ENCODE results near the gene MUC5AC. TPM values are rescaled to one million over a fixed set of nuclear protein-coding genes. Genes with fewer than 3 reads are reported as not detected.

The MUC5AC gene
- polyA plus RNA-seq, 1 donor from 2014 or later: not detected

DNA sequence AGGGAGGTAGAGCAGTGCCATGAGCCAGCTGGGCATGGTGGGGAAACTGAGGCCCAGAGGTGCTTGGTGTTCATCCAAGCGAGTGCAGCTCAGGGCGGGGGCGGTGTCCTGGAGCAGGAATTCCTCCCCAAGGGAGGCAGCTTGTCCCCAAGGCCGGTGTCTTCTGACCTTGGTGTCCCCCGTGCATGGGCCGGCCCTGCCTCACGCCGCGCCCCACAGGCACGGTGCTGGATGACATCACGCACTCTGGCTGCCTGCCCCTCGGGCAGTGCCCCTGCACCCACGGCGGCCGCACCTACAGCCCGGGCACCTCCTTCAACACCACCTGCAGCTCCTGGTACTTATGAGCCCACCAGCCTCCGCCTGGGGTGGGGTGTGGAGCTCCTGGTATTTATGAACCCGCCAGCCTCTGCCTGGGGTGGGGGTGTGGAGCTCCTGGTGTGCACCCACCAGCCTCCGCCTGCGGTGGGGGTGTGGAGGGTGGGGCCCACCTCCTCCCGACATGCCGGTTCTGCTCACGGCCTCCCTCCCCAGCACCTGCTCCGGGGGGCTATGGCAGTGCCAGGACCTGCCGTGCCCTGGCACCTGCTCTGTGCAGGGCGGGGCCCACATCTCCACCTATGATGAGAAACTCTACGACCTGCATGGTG, 71.8 kb downstream of the MUC5AC start:
- Mint-ChIP-seq H3K27me3 (no peaks in the 10 kb centered on the region), H3K4me1 (peaks cover 0 to 1% (median 0%) of the 10 kb centered on the region in 3 donors), H3K4me3 (no peak overlapping the region), H3K9me3 (no peaks in the 10 kb centered on the region), H3K27ac (no peak overlapping the region), H3K36me3 (no peaks in the 10 kb centered on the region)

DNA sequence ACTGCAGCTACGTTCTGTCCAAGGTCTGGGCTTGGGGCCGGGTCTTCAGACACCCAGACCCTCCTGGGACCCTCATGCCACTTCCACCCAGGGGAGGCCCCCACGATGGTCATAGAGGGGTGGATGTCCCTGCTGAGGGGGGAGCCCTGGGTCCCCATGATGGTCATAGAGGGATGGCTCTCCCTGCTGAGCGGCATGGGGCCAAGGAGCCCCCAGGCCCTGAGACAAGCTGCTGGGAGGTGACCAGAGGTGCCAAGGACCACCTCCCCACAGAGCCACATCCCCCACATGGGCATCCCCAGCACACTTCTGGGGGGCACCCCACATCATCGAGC, 72.3 kb downstream of the MUC5AC start:
- no peaks in the 10 kb centered on the region for H3K36me3 Mint-ChIP-seq
- H3K27me3 Mint-ChIP-seq: no peaks in the 10 kb centered on the region
- H3K4me3 Mint-ChIP-seq: no peak overlapping the region
- peaks cover 0 to 1% (median 0%) of the 10 kb centered on the region in 3 donors for H3K4me1 Mint-ChIP-seq
- H3K9me3 Mint-ChIP-seq: no peaks in the 10 kb centered on the region
- no peak overlapping the region for H3K27ac Mint-ChIP-seq

DNA sequence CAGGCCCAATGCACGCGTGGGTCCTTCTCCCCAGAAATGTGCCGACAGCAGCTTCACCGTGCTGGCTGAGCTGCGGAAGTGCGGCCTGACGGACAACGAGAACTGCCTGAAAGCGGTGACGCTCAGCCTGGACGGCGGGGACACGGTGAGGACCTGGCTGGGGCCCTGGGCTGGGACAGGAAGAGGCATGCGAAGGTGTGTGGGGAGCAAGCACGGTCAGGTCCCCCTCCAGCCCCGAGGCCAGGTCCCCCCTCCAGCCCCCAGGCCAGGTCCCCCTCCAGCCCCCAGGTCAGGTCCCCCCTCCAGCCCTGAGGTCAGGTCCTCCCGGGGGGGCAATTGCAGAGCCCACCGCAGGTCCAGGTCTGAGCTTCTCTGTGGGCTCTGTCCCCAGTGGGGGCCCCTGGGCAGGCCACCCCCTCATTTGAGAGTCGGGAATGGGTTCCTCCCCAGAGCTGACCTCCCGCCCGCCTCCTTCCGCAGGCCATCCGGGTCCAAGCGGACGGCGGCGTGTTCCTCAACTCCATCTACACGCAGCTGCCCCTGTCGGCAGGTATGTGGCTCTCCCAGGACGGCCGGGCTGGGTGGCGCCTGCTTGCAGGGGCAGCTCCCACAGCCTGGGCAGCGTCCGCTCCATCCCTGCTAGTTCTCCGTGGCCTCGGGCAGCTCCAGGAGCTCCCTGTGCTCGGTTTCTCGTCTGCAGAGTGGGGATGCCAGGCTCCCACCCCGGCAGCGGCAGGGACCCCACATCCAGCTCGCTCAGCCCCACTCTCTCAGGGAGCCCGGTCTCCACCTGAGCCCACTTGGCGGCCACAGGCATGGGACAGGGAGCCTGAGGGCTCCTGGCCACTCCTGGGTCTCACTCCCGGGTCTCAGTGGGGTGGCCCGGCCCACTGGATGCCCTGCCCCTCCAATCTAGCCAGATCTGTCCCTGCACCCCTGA, 73.0 kb downstream of the MUC5AC start:
- Mint-ChIP-seq H3K4me1 (peaks cover 0 to 1% (median 0%) of the 10 kb centered on the region in 3 donors), H3K9me3 (no peaks in the 10 kb centered on the region), H3K4me3 (no peak overlapping the region), H3K36me3 (no peaks in the 10 kb centered on the region), H3K27ac (no peak overlapping the region), H3K27me3 (no peaks in the 10 kb centered on the region)

DNA sequence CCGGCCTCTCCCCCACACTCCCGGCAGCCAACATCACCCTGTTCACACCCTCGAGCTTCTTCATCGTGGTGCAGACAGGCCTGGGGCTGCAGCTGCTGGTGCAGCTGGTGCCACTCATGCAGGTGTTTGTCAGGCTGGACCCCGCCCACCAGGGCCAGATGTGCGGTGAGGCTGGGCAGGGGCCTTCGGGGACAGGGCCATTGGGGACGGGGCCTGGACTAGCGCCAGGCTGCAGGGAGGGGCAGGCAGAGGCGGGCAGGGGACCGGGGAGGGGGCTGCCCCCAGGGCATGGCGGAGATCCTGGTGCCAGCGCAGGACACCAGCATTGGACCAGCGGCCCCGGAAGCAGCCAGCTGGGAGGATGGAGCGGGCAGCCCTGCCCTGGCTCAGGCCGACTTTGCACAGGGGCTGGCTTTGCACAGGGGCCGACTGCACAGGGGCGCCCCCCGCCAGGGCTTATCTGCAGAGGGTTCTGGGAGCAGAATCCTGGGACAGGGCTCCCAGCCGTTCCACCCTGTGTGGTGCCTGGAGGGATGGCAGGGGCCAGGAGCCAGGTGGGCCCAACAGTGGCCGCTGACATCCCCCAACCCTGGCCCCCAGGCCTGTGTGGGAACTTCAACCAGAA, 73.8 kb downstream of the MUC5AC start:
- H3K9me3 Mint-ChIP-seq: no peaks in the 10 kb centered on the region

DNA sequence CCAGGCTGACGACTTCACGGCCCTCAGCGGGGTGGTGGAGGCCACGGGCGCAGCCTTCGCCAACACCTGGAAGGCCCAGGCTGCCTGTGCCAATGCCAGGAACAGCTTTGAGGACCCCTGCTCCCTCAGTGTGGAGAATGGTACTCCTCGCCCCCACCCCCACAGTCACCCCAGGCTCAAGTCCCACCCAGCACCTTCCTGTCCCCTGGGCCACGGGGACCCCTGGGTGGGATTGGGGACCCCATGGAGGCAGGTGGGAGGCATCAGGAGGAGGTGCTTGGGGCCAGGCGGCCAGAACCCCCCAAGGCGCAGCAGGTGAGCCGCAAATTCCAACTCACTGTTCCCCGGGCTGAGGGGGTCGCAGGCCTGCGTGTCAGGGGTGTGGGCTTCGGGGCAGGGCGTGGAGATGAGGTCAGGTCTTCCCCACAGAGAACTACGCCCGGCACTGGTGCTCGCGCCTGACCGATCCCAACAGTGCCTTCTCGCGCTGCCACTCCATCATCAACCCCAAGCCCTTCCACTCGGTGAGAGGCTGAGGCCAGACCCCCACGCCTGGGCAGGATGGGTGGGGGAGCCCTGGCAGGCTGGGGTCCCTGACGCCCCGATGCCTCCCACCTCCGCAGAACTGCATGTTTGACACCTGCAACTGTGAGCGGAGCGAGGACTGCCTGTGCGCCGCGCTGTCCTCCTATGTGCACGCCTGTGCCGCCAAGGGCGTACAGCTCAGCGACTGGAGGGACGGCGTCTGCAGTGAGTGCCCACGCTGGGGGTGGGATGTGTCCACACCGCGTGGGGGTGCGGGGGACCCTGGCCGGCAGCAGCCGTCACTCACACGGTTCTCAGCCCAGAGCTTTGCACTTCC, 74.5 kb downstream of the MUC5AC start:
- no peak overlapping the region for H3K27ac Mint-ChIP-seq
- H3K4me1 Mint-ChIP-seq: peaks cover 0 to 1% (median 0%) of the 10 kb centered on the region in 3 donors
- H3K9me3 Mint-ChIP-seq: no peaks in the 10 kb centered on the region
- no peak overlapping the region for H3K4me3 Mint-ChIP-seq
- no peaks in the 10 kb centered on the region for H3K27me3 Mint-ChIP-seq
- no peaks in the 10 kb centered on the region for H3K36me3 Mint-ChIP-seq

More for the DNA sequence above, 73.8 kb downstream of the MUC5AC start:
- H3K4me3 Mint-ChIP-seq: no peak overlapping the region
- peaks cover 0 to 1% (median 0%) of the 10 kb centered on the region in 3 donors for H3K4me1 Mint-ChIP-seq
- no peaks in the 10 kb centered on the region for H3K27me3 Mint-ChIP-seq
- H3K36me3 Mint-ChIP-seq: no peaks in the 10 kb centered on the region
- H3K27ac Mint-ChIP-seq: no peak overlapping the region

DNA sequence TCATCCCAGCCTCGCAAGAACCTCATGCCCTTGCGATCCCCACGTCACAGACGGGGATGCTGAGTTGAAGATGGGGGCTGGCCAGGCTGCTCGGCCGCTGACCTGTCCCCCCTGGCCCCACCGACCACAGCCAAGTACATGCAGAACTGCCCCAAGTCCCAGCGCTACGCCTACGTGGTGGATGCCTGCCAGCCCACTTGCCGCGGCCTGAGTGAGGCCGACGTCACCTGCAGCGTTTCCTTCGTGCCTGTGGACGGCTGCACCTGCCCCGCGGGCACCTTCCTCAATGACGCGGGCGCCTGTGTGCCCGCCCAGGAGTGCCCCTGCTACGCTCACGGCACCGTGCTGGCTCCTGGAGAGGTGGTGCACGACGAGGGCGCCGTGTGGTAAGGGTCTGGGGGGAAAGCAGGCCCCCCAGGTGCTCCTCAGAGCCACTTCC, 75.1 kb downstream of the MUC5AC start:
- Mint-ChIP-seq H3K4me1 (peaks cover 0 to 1% (median 0%) of the 10 kb centered on the region in 3 donors), H3K36me3 (no peaks in the 10 kb centered on the region), H3K27ac (no peak overlapping the region), H3K4me3 (no peak overlapping the region), H3K27me3 (no peaks in the 10 kb centered on the region), H3K9me3 (no peaks in the 10 kb centered on the region)

GRCh38 chr11:1233351-1234053, 75.7 kb downstream of the MUC5AC start:
- H3K27ac Mint-ChIP-seq: no peak overlapping the region
- no peak overlapping the region for H3K4me3 Mint-ChIP-seq
- peaks cover 0 to 1% (median 0%) of the 10 kb centered on the region in 3 donors for H3K4me1 Mint-ChIP-seq
- no peaks in the 10 kb centered on the region for H3K9me3 Mint-ChIP-seq
- H3K36me3 Mint-ChIP-seq: no peaks in the 10 kb centered on the region
- no peaks in the 10 kb centered on the region for H3K27me3 Mint-ChIP-seq

GRCh38 chr11:1234054-1234720, 76.4 kb downstream of the MUC5AC start:
- Mint-ChIP-seq H3K4me1 (peaks cover 0 to 1% (median 0%) of the 10 kb centered on the region in 3 donors), H3K36me3 (no peaks in the 10 kb centered on the region), H3K27me3 (no peaks in the 10 kb centered on the region), H3K27ac (no peak overlapping the region), H3K4me3 (no peak overlapping the region), H3K9me3 (no peaks in the 10 kb centered on the region)

DNA sequence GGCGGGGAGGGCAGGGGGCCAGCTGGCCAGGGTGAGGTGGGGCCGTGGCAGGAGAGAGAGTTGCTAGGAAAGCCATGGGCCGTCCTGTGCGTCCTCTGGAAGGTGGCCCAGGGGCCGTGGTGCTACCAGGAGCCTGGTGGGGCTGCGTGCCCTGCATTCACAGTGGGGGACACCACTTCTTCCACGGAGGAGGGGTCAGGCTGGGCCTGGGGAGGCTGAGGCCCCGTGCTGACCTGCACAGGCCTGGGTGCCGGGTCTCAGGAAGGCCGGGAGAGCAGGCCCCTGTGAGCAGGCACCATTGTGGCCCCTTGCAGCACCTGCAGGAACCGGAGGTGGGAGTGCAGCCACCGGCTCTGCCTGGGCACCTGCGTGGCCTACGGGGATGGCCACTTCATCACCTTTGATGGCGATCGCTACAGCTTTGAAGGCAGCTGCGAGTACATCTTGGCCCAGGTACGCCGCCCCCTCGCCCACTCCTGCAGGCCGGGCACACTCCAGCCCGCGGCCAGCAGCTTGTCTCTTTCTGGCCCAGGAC, 77.1 kb downstream of the MUC5AC start:
- Mint-ChIP-seq H3K27me3 (no peaks in the 10 kb centered on the region), H3K4me1 (peaks cover 0 to 1% (median 0%) of the 10 kb centered on the region in 3 donors), H3K9me3 (no peaks in the 10 kb centered on the region), H3K27ac (no peak overlapping the region), H3K36me3 (no peaks in the 10 kb centered on the region), H3K4me3 (no peak overlapping the region)

GRCh38 chr11:1235306-1235900, 77.7 kb downstream of the MUC5AC start:
- H3K4me1 Mint-ChIP-seq: peaks cover 0 to 1% (median 0%) of the 10 kb centered on the region in 3 donors
- no peaks in the 10 kb centered on the region for H3K27me3 Mint-ChIP-seq
- no peak overlapping the region for H3K4me3 Mint-ChIP-seq
- H3K9me3 Mint-ChIP-seq: no peaks in the 10 kb centered on the region
- no peak overlapping the region for H3K27ac Mint-ChIP-seq
- H3K36me3 Mint-ChIP-seq: no peaks in the 10 kb centered on the region

DNA sequence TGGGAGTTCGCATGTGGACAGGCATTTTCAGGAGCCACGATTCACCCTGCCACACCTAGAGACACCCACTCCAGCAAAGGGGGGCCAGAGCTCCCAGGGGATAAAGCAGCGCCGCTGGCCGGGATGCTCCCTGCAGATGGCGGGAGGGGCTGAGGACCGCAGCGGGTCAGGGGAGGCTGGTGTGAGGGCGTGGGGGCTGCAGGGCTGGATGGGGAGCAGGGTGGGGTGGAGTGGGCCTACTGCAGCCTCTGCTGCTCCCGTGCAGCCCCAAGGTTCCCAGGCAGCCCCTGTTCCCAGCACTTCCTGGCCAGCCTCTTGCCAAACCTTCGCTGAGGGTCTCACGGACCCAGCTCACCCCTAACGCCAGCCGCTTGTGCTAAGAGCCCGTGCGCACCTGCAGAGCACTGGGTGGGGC, 78.2 kb downstream of the MUC5AC start:
- Mint-ChIP-seq H3K27ac (no peak overlapping the region), H3K4me1 (peaks cover 0 to 1% (median 0%) of the 10 kb centered on the region in 3 donors), H3K9me3 (no peaks in the 10 kb centered on the region), H3K4me3 (no peak overlapping the region), H3K36me3 (no peaks in the 10 kb centered on the region), H3K27me3 (no peaks in the 10 kb centered on the region)

DNA sequence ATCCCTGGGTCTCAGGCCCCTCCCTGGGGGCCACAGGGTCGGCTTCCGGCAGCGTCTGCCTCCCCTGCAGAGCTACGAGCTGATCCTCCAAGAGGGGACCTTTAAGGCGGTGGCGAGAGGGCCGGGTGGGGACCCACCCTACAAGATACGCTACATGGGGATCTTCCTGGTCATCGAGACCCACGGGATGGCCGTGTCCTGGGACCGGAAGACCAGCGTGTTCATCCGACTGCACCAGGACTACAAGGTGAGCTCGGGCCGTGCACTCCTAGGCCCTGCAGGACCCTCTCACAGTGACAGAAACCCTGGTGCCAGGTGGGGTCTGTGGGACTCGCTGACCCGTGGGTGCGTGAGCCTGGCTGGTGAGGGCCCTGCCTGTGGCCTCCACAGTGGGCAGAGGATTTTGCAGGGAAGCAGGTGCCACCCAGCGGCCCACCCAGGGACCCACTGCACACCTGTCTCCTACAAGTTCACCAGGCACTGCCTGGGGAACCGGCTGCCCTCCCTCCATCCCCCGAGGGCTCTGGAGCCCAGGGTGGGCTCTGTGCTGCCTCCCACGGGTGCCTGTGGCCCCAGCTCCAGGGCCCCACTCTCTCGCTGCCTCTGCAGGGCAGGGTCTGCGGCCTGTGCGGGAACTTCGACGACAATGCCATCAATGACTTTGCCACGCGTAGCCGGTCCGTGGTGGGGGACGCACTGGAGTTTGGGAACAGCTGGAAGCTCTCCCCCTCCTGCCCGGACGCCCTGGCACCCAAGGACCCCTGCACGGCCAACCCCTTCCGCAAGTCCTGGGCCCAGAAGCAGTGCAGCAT, 78.8 kb downstream of the MUC5AC start:
- Mint-ChIP-seq H3K4me1 (no peaks in the 10 kb centered on the region), H3K4me3 (no peak overlapping the region), H3K9me3 (no peaks in the 10 kb centered on the region), H3K36me3 (no peaks in the 10 kb centered on the region), H3K27me3 (no peaks in the 10 kb centered on the region), H3K27ac (no peak overlapping the region)

Measured in IgD-negative memory B cell (primary cell).